Adrenal gland (tissue), 5 donors: Measurements from ENCODE around the gene B4GALNT1.

Experiments used
- POLR2A ChIP-seq, 2 donors: fragments of 450-650 bp; IDR thresholded peaks; one replicate each; pipeline ENCODE4 v1.6.1; 2017; ENCODE audit warnings: antibody characterized with exemption in 2 of 2, mild to moderate bottlenecking in 2 of 2, moderate library complexity in 1 of 2
- TF ChIP-seq, protein P1 (sequence below), 6 experiments: fragments of 450-650 bp in 4 of 6; fragments of 200-600 bp in 2 of 6; sonication (generic) in 1 of 6; IDR thresholded peaks; 1 replicate in 5 of 6; 2 replicates in 1 of 6; pipeline versions ENCODE4 v1.5.1 to v1.8.0; 2016 to 2021; ENCODE audit warnings: antibody characterized with exemption in 6 of 6, mild to moderate bottlenecking in 2 of 6, moderate library complexity in 1 of 6
- donor health status: DM: no; HTN: no; CAD: no.

DNA sequence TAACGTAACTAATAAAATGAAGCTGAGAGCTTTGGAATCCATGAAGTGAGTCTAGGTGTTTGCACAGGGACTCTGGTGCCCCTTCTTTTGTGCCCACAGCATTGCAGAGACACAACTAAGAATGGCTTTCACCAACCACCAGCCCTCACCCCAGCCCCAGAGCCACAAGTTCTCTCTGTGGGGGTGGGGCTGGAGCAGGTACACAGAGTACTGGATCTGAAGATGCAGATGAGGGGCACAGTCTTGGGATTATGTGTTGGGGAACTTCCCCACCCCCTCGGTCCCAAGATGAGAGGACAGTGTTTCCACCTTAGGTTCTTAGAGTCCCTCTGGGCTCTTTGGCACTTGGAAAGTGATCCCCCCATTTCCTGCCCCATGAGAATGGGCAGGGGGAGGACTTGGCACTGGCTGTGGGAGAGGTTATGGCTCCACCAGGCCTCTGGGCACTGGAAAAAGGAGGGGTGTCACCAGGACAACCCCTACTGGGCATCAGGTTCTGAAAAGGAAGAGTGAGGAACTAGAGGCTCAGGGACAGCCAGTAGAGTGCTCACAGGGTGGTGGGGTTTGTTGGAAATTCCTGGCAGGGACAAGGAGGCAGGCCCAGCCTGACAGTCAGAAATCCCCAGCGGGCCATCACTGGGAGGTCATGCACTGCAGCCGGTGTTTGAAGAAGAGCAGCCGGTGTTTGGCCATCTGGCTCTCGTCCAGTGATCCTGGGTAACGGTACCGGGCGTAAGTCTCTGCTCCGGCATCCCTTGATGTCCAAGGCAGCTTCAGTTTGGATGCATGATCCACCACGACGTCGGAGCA lies 6.7 kb downstream of the B4GALNT1 start:
- TF ChIP-seq, protein P1, sequence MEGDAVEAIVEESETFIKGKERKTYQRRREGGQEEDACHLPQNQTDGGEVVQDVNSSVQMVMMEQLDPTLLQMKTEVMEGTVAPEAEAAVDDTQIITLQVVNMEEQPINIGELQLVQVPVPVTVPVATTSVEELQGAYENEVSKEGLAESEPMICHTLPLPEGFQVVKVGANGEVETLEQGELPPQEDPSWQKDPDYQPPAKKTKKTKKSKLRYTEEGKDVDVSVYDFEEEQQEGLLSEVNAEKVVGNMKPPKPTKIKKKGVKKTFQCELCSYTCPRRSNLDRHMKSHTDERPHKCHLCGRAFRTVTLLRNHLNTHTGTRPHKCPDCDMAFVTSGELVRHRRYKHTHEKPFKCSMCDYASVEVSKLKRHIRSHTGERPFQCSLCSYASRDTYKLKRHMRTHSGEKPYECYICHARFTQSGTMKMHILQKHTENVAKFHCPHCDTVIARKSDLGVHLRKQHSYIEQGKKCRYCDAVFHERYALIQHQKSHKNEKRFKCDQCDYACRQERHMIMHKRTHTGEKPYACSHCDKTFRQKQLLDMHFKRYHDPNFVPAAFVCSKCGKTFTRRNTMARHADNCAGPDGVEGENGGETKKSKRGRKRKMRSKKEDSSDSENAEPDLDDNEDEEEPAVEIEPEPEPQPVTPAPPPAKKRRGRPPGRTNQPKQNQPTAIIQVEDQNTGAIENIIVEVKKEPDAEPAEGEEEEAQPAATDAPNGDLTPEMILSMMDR (IDR thresholded peaks at IDR 0.05): no peak
- no peak for TF ChIP-seq POLR2A (IDR thresholded peaks at IDR 0.05)
